GM21576 (cell line): ENCODE results near the gene ZMYND19.
A peak's percentile ranks its signal among the peaks of the same experiment; 100 is the strongest.
"Not testable (repeated sequence)": the region's sequence is repeated elsewhere in the genome, so short reads cannot be mapped to it uniquely, and the experiment has no call there.

Experiments
- ATAC-seq: cut with Tn5 transposase; IDR thresholded peaks from one replicate; pipeline ENCODE4 v1.9.1; 2021; ENCODE audit warnings: mild to moderate bottlenecking, moderate library complexity; ENCODE audit not compliant: unreplicated experiment

Gene ZMYND19

GRCh38 chr9:137590469-137591383, at the start of gene ZMYND19:
Gene ZMYND19 (minus strand): TSS chr9:137590512. CDS start chr9:137590263, 249 bp downstream.
- ATAC-seq: peak; percentile 75

GRCh38 chr9:137639303-137640051, 49.2 kb upstream of the ZMYND19 start:
- ATAC-seq: no peak

GRCh38 chr9:137638680-137639079, 48.4 kb upstream of the ZMYND19 start:
- ATAC-seq: no peak

GRCh38 chr9:137634016-137634415, 43.7 kb upstream of the ZMYND19 start:
- ATAC-seq: no peak

- no peak for ATAC-seq
These were observed 42.2 kb upstream of the ZMYND19 start for GRCh38 chr9:137632230-137633161.

- ATAC-seq: no peak
These were observed 41.3 kb upstream of the ZMYND19 start for GRCh38 chr9:137631345-137632229.

GRCh38 chr9:137630679-137631078, 40.4 kb upstream of the ZMYND19 start:
- no peak for ATAC-seq

GRCh38 chr9:137630126-137630525, 39.8 kb upstream of the ZMYND19 start:
- no peak for ATAC-seq

GRCh38 chr9:137627406-137627805, 37.1 kb upstream of the ZMYND19 start:
- not testable (repeated sequence) for ATAC-seq

- no peak for ATAC-seq
These were observed 36.2 kb upstream of the ZMYND19 start for GRCh38 chr9:137626464-137626863.

GRCh38 chr9:137622211-137622610, 31.9 kb upstream of the ZMYND19 start:
- ATAC-seq: not testable (repeated sequence)

- no peak for ATAC-seq
These were observed 30.9 kb upstream of the ZMYND19 start for GRCh38 chr9:137621131-137621757.

GRCh38 chr9:137620581-137620980, 30.3 kb upstream of the ZMYND19 start:
- ATAC-seq: no peak

- ATAC-seq: no peak
These were observed 29.7 kb upstream of the ZMYND19 start for GRCh38 chr9:137620048-137620405.

- ATAC-seq: peak; percentile 29
These were observed 29.1 kb upstream of the ZMYND19 start for GRCh38 chr9:137619240-137620047.

GRCh38 chr9:137618105-137619067, 28.1 kb upstream of the ZMYND19 start, which contains the start of gene EHMT1:
Gene EHMT1 (plus strand): TSS chr9:137619005. CDS start chr9:137619029, 24 bp downstream.
- peak; percentile 42 for ATAC-seq

GRCh38 chr9:137615387-137615871, 25.1 kb upstream of the ZMYND19 start:
- no peak for ATAC-seq
